Choroid plexus epithelial cell (primary cell): ENCODE data around the gene EEF2KMT.

Experiments used
- DNase-seq: peaks from one replicate; pipeline ENCODE4 v3.0.0-alpha.2; 2010; ENCODE audit warnings: low read depth
- H3K4me3 ChIP-seq: 2 replicates; pipeline ENCODE4 v1.5.1; 2011; ENCODE audit warnings: low read depth, mild to moderate bottlenecking, control low read depth, low read length, moderate library complexity
- CTCF ChIP-seq: conservative IDR thresholded peaks from 2 replicates; pipeline ENCODE4 v1.5.1; 2011; ENCODE audit warnings: low read depth, mild to moderate bottlenecking, control low read depth, inconsistent platforms, low read length, moderate library complexity

The EEF2KMT gene

GRCh38 chr16:5071341-5071680 lies 26.3 kb downstream of the EEF2KMT start:
- DNase-seq = no peak

DNA sequence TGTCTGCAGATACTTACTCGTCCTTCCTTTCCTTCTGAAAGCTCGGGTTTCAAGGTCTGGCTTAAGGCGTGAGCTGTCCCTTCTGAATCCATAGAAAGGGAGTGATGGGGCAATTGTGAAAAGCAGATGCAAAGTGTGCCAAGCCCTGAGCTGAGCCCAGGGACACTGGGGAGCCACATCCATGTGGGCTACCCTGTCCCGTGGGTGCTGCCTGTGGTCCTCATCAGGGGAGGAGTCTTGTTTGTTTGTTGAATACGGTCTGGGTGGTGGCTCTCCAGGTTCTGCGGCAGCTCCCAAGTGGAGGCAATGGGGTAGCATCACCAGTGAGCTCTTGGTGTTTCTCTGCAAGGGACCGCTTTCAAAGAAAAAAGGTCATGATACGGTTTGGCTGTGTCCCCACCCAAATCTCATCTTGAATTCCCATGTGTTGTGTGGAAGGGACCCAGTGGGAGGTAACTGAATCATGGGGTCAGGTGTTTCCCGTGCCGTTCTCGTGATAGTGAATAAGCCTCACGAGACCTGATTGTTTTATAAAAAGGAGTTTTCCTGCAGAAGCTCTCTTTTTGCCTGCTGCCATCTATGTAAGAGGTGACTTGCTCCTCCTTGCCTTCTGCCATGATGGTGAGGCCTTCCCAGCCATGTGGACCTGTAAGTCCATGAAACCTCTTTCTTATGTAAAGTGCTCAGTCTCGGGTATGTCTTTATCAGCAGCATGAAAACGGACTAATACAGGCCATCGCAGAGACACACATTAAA lies 27.0 kb downstream of the EEF2KMT start:
- H3K4me3 ChIP-seq = no peak overlapping the region
- DNase-seq = no peak
- TF ChIP-seq CTCF = no peak

More at GRCh38 chr16:5071341-5071680, 26.3 kb downstream of the EEF2KMT start:
- no peak for TF ChIP-seq CTCF
- peak overlapping the region; percentile 88 for H3K4me3 ChIP-seq

DNA sequence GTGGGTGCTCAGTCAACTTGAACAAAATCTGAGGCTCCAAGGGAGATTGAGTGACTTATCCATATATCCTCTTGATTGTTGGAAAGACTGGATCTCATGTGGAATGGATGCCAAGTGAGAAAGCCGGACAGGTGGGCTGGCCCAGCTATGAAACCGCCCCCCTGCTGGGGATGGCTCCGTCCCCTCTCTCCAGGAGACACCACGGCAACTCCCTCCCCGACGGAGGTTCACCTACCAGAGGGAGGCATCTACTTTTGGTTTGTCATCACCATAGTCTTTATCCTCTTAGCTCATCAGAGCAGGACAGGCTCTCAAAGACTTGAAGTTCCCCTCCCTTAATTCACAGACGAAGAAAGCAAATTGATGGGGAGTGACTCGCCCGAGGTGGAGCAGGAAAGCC lies 27.7 kb downstream of the EEF2KMT start:
- no peak for TF ChIP-seq CTCF
- H3K4me3 ChIP-seq = no peak overlapping the region
- no peak for DNase-seq

GRCh38 chr16:5069048-5069447 lies 28.5 kb downstream of the EEF2KMT start:
- TF ChIP-seq CTCF = no peak
- no peak for DNase-seq
- H3K4me3 ChIP-seq = no peak overlapping the region

DNA sequence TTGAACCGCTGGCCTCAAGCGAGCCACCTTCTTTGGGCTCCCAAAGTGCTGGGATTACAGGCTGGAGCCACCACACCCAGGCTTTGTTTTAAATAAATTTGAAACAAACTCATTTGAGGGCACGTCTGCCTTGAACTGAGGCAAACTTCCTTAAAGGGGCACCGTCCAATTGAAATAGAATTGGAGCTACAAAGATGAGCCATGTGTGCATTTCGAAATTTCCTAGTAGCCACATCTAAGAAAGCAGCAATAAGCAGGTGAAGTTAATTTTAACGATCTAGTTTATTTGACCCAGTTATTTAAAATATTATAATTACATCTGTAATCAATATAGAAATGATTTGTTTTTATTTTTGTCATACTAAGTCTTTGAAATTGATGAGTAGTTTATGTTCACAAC lies 31.1 kb downstream of the EEF2KMT start:
- H3K4me3 ChIP-seq = no peak overlapping the region
- DNase-seq = no peak
- TF ChIP-seq CTCF = no peak

DNA sequence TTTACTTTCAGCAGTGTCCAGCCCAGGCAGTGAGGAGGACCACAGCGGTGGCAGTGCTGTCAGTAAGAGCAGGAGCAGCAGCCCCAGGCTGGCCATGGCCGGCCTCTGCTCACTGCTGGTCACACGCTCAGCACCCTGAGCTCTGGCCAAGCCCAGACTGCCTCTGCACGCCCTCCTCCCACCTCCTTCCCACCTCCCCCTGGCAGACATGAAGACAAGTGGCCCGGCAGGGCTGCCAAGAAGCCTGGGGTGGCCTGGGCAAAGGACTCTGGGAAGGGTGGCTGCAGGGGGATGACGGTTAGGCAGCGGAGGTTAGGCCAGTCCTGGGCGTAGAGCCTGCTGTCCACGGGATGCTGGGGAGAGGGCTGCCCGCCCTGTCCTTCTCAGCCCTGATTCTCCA lies 31.8 kb downstream of the EEF2KMT start, which contains the start of gene C16orf89:
Gene C16orf89 (minus strand): TSS at position 144 of the 400 bp plus-strand sequence. CDS start 48 bp downstream, at position 96.
- no peak for TF ChIP-seq CTCF
- H3K4me3 ChIP-seq = peak within 1 kb of the TSS; percentile 8
- no peak for DNase-seq

GRCh38 chr16:5065326-5065725 lies 32.3 kb downstream of the EEF2KMT start:
- H3K4me3 ChIP-seq = peak overlapping the region; percentile 8
- no peak for DNase-seq
- TF ChIP-seq CTCF = no peak
